ENCODE results near the gene SPEN.

DNA sequence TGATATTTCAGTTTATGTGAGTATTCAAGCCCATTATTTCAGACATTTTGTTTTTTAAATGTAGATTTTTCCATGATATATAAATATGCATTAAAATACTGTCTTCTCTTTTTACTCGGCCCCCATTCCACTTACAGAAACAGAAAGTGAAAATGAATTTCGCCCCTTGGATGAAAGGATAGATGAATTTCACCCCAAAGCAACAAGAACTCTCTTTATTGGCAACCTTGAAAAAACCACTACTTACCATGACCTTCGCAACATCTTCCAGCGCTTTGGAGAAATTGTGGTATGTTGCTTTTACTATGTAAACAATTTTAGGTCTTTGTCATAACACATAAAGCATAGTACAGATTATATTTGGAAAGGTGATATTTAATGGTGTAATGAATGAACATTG lies 68.5 kb downstream of the SPEN start:
- TF ChIP-seq, protein P1, sequence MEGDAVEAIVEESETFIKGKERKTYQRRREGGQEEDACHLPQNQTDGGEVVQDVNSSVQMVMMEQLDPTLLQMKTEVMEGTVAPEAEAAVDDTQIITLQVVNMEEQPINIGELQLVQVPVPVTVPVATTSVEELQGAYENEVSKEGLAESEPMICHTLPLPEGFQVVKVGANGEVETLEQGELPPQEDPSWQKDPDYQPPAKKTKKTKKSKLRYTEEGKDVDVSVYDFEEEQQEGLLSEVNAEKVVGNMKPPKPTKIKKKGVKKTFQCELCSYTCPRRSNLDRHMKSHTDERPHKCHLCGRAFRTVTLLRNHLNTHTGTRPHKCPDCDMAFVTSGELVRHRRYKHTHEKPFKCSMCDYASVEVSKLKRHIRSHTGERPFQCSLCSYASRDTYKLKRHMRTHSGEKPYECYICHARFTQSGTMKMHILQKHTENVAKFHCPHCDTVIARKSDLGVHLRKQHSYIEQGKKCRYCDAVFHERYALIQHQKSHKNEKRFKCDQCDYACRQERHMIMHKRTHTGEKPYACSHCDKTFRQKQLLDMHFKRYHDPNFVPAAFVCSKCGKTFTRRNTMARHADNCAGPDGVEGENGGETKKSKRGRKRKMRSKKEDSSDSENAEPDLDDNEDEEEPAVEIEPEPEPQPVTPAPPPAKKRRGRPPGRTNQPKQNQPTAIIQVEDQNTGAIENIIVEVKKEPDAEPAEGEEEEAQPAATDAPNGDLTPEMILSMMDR (IDR thresholded peaks at IDR 0.05) = no peak
- no peak for TF ChIP-seq POLR2A (IDR thresholded peaks at IDR 0.05)
